K562 (cell line): Measurements from ENCODE around the gene AGGF1. TPM values are rescaled to one million over a fixed set of nuclear protein-coding genes. Genes with fewer than 3 reads are reported as not detected.

Experiments
- ATAC-seq: fragments of 200-7000 bp; cut with Tn5 transposase; 3 replicates; pipeline ENCODE4 v1.9.1; 2020; ENCODE audit warnings: moderate library complexity
- BruUV-seq: library from RNA; stranded (reverse); fragments of 400-500 nt; replicated peaks from 2 replicates; lab custom pipeline; 2021; lab: Mats Ljungman, UMichigan
- CTCF ChIA-PET: fragments of 300-600 bp; formaldehyde crosslinking; extraction: SDS; loops from one replicate; lab custom pipeline; 2021; ENCODE audit warnings: low intra/inter-chr PET ratio; lab: Yijun Ruan, JAX
- POLR2A ChIA-PET: fragments of 300-600, 350-650 bp; sonication (Branson Sonifier 250); formaldehyde crosslinking; extraction: SDS; loops from one replicate; lab custom pipeline; 2021; ENCODE audit warnings: antibody characterized with exemption, inconsistent platforms; lab: Yijun Ruan, JAX
- DNase-seq, 4 experiments: peaks; one replicate each; pipeline versions ENCODE4 v3.0.0 to v3.0.0-alpha.2; 2011 to 2018; ENCODE audit warnings: low spot score in 3 of 4, mixed read lengths in 3 of 4; ENCODE audit errors: extremely low read depth in 1 of 4
- FAIRE-seq: peaks from 2 replicates; lab custom pipeline; 2011; peaks lifted over from hg19 to GRCh38; lab: Jason Lieb, UNC
- H2AFZ ChIP-seq: 2 replicates; pipeline ENCODE4 v1.6.0; 2011; ENCODE audit warnings: low read depth, low read length, control low read depth, inconsistent platforms
- H3K27ac ChIP-seq: fragments of 200-600 bp; 3 replicates; pipeline ENCODE4 v1.8.0; 2011; ENCODE audit warnings: low read depth, mild to moderate bottlenecking, control low read depth, inconsistent platforms, low read length, moderate library complexity, mixed read lengths; ENCODE audit errors: extremely low read depth
- H3K27me3 ChIP-seq, 2 experiments: fragments of 300-600 bp in 1 of 2; 2 replicates in 1 of 2; 3 replicates in 1 of 2; pipeline versions ENCODE4 v1.6.0 to v1.8.0; 2011; ENCODE audit warnings: inconsistent platforms in 2 of 2, low read length in 2 of 2, mild to moderate bottlenecking in 1 of 2, mixed read lengths in 1 of 2, moderate library complexity in 1 of 2; ENCODE audit not compliant: control insufficient read depth in 2 of 2, insufficient read depth in 2 of 2
- H3K36me3 ChIP-seq: fragments of 300-600 bp; 3 replicates; pipeline ENCODE4 v1.8.0; 2011; ENCODE audit warnings: mild to moderate bottlenecking, low read length, inconsistent platforms; ENCODE audit not compliant: control insufficient read depth, insufficient read depth
- H3K4me1 ChIP-seq, 2 experiments: fragments of 200-600 bp in 1 of 2; replicated peaks in 1 of 2; 2 replicates in 1 of 2; 3 replicates in 1 of 2; pipeline versions ENCODE4 v1.5.1 to v1.8.0; 2011; ENCODE audit warnings: inconsistent platforms in 2 of 2, low read length in 2 of 2, mild to moderate bottlenecking in 1 of 2, mixed read lengths in 1 of 2, moderate library complexity in 1 of 2; ENCODE audit not compliant: control insufficient read depth in 2 of 2, insufficient read depth in 2 of 2
- H3K4me2 ChIP-seq: 2 replicates; pipeline ENCODE4 v1.6.1; 2011; ENCODE audit warnings: low read length, control low read depth, inconsistent platforms, mixed read lengths; ENCODE audit not compliant: insufficient read depth
- H3K4me3 ChIP-seq: fragments of 200-600 bp; sonication (generic), shearing (Covaris generic); 2 replicates; pipeline ENCODE4 v1.5.1; 2016; ENCODE audit warnings: control low read depth, inconsistent platforms
- H3K79me2 ChIP-seq: fragments of 200-600 bp; 3 replicates; pipeline ENCODE4 v1.8.0; 2011; ENCODE audit warnings: low read length, inconsistent platforms; ENCODE audit not compliant: control insufficient read depth, insufficient read depth
- H3K9ac ChIP-seq, 2 experiments: 2 replicates each; pipeline versions ENCODE4 v1.6.0 to v1.6.1; 2011; ENCODE audit warnings: low read depth in 2 of 2, low read length in 2 of 2, control low read depth in 1 of 2, inconsistent platforms in 1 of 2, mild to moderate bottlenecking in 1 of 2, mixed read lengths in 1 of 2; ENCODE audit not compliant: insufficient read depth in 1 of 2
- H3K9me1 ChIP-seq: one replicate; pipeline ENCODE4 v1.6.0; 2011; ENCODE audit warnings: inconsistent platforms, mild to moderate bottlenecking, low read length, moderate library complexity; ENCODE audit not compliant: control insufficient read depth, insufficient read depth
- H3K9me3 ChIP-seq: replicated peaks from 2 replicates; pipeline ENCODE4 v1.5.1; 2011; ENCODE audit warnings: low read depth, low read length, inconsistent platforms; ENCODE audit not compliant: control insufficient read depth, insufficient read depth
- H4K20me1 ChIP-seq: replicated peaks from 2 replicates; pipeline ENCODE4 v1.6.1; 2011; ENCODE audit warnings: low read length, inconsistent platforms, mixed read lengths; ENCODE audit not compliant: control insufficient read depth, insufficient read depth
- FOXP1 ChIP-seq: sonication (generic); formaldehyde crosslinking; IDR thresholded peaks from 2 replicates; pipeline ENCODE4 v1.8.0; 2022; ENCODE audit warnings: mild to moderate bottlenecking, missing genetic modification reagents
- HMG20B ChIP-seq: fragments of 250-450 bp; sonication (Bioruptor Pico); IDR thresholded peaks from 2 replicates; pipeline ENCODE4 v1.5.0; 2021; ENCODE audit warnings: mild to moderate bottlenecking
- POLR2G ChIP-seq: fragments of 200-400 bp; formaldehyde crosslinking; IDR thresholded peaks from 2 replicates; pipeline ENCODE4 v1.6.1; 2017; ENCODE audit warnings: low read depth, mild to moderate bottlenecking, antibody characterized with exemption, low read length, moderate library complexity
- ZKSCAN3 ChIP-seq: fragments of 250-450 bp; sonication (Bioruptor Pico); IDR thresholded peaks from 2 replicates; pipeline ENCODE4 v1.4.0; 2020
- ZNF134 ChIP-seq: fragments of 250-450 bp; sonication (Bioruptor Pico); conservative IDR thresholded peaks from 2 replicates; pipeline ENCODE4 v1.4.0; 2020
- ZNF511 ChIP-seq: sonication (generic); formaldehyde crosslinking; IDR thresholded peaks from 2 replicates; pipeline ENCODE4 v1.8.0; 2022; ENCODE audit warnings: mild to moderate bottlenecking, missing genetic modification reagents
- ZNF76 ChIP-seq: fragments of 250-450 bp; sonication (Bioruptor Pico); IDR thresholded peaks from 2 replicates; pipeline ENCODE4 v1.4.0; 2020; ENCODE audit warnings: mild to moderate bottlenecking, moderate library complexity, borderline replicate concordance
- WGBS: fragments of 100-300 bp; shearing (Covaris generic); methylation state at CpG from one replicate; pipeline ENCODE4 v1.1.6; 2016; ENCODE audit warnings: low coverage, mixed read lengths; ENCODE audit not compliant: insufficient coverage; ENCODE audit errors: missing lambda C conversion rate; 5-methylcytosine and 5-hydroxymethylcytosine counted together
- in situ Hi-C: fragments of 300-500 bp; cut with MboI; formaldehyde crosslinking; loops from 4 replicates; pipeline ENCODE4 v1.15.0; 2018; ENCODE audit warnings: inconsistent platforms, mixed read lengths
- intact Hi-C: fragments of 100-400 bp; cut with micrococcal nuclease; formaldehyde crosslinking; loops from 2 replicates; pipeline ENCODE4 v1.14.2; 2022
- polyA plus RNA-seq, 8 experiments: library from polyadenylated mRNA; depleted of rRNA in 4 of 8; stranded (reverse) in 5 of 8; unstranded in 3 of 8; fragments of >200 nt; fragmentation: Nextera tagmentation in 2 of 8; fragmentation: Illumina TruSeq in 1 of 8; extraction: Ambion mirVana in 2 of 8; extraction: Trizol in 1 of 8; gene quantifications; 2 replicates each; pipeline versions ENCODE4 v1.2.1 to v1.2.3, GENCODE V29; 2011 to 2014; ENCODE audit warnings: inconsistent platforms in 1 of 8, missing spikeins in 1 of 8
- total RNA-seq, 7 experiments: library from RNA; depleted of rRNA in 6 of 7; stranded (reverse); fragments of >200 nt in 6 of 7; fragmentation: Illumina TruSeq in 2 of 7; extraction: Trizol in 2 of 7; gene quantifications; 2 replicates each; pipeline versions ENCODE4 v1.2.1 to v1.2.3, GENCODE V29; 2011 to 2021; ENCODE audit warnings: low replicate concordance in 1 of 7

Gene AGGF1
- total and polyA plus RNA-seq, 9 of the 15 experiments (the other 6 are each of a cell fraction or from before 2014, with no cell fraction given) = 5.2 to 20.4 (median 13.4) TPM

- TF ChIP-seq ZNF511 (0 out of 2 replicates have a peak, but pooled peaks have one; percentile 65), ZKSCAN3 (CRISPR knock-in tag) (no peak), POLR2G (peak; percentile 85), FOXP1 (CRISPR knock-in tag) (peak; percentile 66; the same call in 1 of the 2 replicates)
- TF ChIP-seq, all 486 proteins: peak for 126
Observed at GRCh38 chr5:77030097-77031071, at the start of gene AGGF1 (continued).

GRCh38 chr5:76980518-76981144 lies 49.6 kb upstream of the AGGF1 start:
- intact Hi-C loops (no loop called here), in situ Hi-C loops (no loop called here)
- TF ChIP-seq ZNF76 (CRISPR knock-in tag) = no peak
- peak; percentile 84 for TF ChIP-seq ZNF134 (CRISPR knock-in tag)
- TF ChIP-seq HMG20B (CRISPR knock-in tag) = no peak
- no peak for ATAC-seq
- no peak overlapping the region for H3K4me3 ChIP-seq
- H3K36me3 ChIP-seq = no peaks in the 10 kb centered on the region
- H3K27me3 ChIP-seq = 0 out of 5 replicates have a peak, but pooled peaks cover 0 to 2% of the 10 kb centered on the region in 2 experiments
- no peaks in the 10 kb centered on the region for H4K20me1 ChIP-seq
- H3K4me2 ChIP-seq = no peak overlapping the region
- FAIRE-seq = no peak
- H3K9me3 ChIP-seq = no peaks in the 10 kb centered on the region
- DNase-seq = no peak
- no peaks in the 10 kb centered on the region for H3K79me2 ChIP-seq
- H3K27ac ChIP-seq = no peak overlapping the region
- H3K9me1 ChIP-seq = no peaks in the 10 kb centered on the region
- no TSS peak for BruUV-seq
- H3K9ac ChIP-seq = no peak overlapping the region
- POLR2A ChIA-PET = no interaction called here
- WGBS = 11% methylated on average over 8 of the region's 8 CpGs
- CTCF ChIA-PET = no interaction called here
- H3K4me1 ChIP-seq = no peaks in the 10 kb centered on the region; a peak in 1 of 5 replicates
- no peak overlapping the region for H2AFZ ChIP-seq
